UCSD-AML1 (cell line): Measurements from ENCODE around the gene SCAMP4.

Source experiments
- DNase-seq: peaks from one replicate; lab custom pipeline; 2025; ENCODE audit not compliant: unreplicated experiment; lab: John Stamatoyannopoulos, UW

Gene SCAMP4, protein sequence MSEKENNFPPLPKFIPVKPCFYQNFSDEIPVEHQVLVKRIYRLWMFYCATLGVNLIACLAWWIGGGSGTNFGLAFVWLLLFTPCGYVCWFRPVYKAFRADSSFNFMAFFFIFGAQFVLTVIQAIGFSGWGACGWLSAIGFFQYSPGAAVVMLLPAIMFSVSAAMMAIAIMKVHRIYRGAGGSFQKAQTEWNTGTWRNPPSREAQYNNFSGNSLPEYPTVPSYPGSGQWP

DNA sequence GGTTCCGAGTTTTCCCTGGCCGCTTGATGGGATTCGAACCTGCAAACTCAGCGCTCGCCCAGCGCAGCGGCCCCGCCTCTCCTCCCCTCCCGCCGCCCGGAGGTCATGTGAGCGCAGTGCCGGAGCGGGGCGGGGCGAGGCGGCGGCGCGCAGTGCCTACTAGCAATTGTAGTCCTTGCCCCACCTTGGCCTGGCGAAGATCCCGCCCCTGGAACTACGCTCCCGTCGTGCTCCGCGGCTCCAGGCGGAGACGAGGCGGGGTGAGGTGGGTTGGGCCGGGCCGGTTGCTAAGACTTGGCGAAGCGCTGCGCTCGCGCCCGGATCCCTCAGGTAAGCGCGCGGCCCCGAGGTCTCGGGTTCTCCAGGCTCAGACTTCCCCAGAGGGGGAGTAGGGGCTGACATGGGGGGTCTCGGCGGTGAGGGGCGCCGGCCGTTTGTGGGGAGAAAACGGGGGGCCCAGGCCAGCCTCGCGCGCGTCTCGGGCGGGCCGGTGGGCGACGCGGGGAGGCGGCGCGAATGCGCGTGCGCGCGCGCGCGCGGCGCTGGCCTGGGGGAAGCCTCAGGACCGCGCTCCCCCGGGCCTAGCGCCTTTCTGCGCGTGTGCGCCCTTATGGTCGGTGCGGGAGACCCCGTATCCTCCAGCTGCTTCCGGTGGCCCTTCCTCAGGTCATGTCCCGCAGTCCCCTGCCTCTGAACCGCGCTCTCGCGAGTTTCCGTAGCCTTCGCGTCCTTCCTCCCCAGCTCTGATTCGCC lies at the start of gene SCAMP4, which contains the start of gene ADAT3:
TSS of gene SCAMP4 (plus strand) at position 290 of the 753 bp plus-strand sequence. CDS start 9,621 bp downstream, outside the sequence.
TSS of gene ADAT3 (plus strand) at position 290 of the 753 bp plus-strand sequence. CDS start 6,649 bp downstream, outside the sequence.
- peak; percentile 98 for DNase-seq

DNA sequence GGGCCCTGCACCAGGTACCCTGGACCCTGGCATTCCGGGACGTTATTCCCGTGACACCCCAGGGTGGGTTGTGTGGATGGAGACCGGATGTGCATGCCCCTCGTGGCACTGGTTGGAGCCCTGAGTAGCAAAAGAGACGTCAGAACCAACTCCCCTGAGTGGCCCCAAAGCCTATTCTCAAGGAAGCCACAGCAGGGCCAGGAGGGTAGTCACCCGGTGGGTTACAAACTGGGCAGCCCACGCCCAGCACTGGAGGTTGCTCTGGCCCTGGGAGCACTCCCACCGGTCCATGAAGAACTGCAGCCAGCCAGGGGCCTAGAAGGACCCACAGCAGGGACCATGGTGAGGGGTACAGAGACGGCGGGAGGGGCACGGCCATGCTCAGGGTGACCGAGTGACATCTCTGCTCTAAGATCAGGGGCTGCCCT lies 49.4 kb upstream of the SCAMP4 start:
- no peak for DNase-seq

DNA sequence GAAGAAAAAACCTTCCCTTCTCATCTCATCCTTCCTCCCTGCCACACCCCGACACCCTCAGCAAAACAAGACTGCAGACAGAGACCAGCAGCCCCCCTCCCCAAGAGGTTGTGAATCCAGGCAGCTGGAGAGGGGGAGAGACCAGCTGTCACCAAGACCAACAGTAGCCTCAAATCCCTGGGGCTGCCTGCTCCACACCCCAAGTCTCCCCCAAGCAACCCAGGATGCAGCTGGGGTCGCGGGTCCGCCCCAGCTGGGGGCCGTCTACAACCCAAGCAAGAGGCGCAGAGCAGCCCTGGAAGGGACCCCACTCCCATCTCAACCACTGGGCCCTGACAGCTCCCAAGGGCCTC lies 48.9 kb upstream of the SCAMP4 start:
- no peak for DNase-seq

DNA sequence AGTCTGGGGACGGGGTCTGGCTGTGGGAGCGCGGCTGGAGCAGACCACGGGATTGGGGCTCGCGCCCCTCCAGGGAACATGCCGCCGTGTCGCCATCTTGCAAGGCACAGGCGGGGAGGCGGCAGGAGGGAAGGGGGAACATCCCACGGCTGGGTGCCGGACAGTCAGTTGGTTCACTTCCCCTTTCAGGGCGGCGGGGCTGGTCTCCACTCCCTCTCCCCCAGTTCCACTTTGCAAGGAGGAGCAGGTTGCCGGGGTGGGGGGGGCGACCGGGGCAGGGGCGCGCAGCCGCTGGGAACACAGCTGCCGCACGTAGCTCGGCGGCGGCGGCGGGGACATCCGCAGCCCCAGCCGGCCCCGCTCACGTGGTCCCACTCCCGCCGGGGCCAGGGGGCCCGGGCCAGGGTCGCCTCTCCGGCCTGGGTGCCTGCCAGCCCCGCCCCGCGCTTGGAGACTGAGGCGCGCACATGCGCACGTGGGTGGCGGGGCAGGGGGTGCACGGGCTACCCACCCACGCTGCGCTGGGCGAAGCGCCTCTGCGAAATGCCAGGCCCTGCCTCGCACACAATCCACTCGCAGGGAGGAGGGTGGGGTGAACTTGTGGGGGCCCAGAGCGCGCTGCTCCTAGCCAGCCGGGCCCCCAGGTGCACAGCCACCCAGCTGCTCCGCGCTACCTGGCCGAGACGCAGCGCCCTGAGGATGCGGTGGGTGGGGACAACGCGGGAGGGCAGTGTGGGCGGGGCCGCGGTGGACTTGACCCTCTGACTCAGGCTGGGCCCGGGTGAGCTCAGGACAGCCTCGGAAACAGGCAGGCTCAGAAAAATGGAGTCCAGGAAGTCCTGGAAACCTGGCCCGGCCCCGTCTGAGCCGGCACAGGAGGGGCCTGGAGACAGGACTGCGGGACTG lies 48.2 kb upstream of the SCAMP4 start:
- DNase-seq = peak; percentile 82

DNA sequence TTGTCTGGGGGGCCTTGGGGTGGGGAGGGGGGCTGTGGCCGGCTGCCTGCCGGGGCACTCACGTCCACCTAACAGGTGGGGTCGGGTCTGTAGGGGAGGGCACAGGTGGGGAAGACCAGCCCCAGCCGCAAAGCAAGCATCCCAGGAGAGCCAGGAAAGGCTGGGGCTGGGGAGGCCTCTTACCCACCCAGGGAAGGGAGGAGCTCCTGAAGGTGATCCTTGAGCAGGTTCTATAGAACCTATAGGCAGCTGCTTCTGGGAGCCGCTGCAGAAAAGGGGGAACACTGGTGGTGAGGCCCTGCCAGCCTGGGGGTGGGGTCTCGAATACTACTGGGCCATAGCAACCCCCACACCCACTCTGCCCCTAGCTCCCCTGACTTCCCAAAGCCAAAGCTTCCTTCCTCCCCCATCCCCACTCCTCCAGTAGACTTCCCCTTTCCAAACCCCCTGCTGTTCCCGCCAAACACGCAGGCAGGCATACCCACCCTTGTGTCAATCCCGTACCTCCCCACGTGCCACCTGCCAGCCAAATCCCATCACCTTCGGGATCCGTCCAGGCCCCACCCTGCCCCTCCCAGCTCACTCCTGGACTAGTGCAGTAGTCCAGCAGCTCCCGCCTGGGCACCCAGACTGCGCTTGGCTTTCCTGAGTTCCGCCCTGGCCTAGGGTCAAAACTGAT lies 47.4 kb upstream of the SCAMP4 start:
- peak; percentile 53 for DNase-seq

DNA sequence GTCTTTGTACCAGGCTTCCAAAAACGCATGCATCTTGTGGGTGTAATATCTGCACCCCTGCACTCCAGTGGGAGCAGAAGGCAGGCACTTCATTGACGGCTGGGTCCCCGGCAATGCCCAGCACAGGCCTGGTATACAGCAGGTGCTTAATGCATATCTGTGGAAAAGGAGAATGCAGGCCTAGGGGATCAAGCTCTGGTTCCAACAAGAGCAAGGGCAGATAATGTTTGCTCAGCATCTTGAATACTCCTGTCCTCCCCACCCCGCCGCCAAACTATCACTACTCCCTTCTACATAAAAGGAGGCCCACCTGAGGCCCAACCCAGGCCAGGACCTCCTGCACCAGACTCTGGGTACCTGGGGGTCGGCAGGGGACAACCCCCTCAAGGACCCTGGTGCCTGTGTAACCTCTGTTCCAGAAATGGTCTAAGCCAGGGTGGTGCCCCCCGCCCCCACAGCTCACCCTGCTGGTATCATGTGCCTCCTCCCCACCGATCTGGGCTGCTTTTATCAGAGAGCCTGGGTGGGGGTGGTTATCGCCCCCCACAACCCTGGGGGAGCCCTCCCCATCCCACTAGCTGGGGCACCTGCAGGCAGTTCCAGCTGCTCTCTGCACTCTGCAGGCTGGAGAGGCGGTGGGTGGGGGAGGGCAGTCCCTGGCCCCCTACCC lies 46.7 kb upstream of the SCAMP4 start:
- no peak for DNase-seq

DNA sequence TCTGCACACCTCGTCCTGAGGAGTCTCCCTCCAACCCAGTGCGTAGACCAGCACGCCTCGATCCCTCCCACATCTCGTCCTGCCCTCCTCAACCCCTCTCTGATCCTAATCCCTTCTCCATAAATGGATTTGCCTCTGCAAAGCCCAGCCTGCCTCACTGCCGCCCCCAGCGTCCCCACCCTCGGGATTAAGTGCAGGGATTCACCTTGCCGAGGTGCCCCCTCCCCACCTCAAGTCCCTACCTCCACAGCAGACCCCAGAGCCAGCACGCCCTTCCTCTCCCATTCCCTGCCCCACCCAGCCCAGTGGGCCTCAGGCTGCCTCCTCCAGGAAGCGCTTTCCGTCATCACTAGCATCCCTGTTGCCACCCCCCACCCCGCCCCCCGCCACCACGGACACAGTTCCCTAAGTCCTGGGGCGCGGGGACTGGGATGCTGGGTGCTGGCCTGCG lies 45.8 kb upstream of the SCAMP4 start:
- DNase-seq = no peak

DNA sequence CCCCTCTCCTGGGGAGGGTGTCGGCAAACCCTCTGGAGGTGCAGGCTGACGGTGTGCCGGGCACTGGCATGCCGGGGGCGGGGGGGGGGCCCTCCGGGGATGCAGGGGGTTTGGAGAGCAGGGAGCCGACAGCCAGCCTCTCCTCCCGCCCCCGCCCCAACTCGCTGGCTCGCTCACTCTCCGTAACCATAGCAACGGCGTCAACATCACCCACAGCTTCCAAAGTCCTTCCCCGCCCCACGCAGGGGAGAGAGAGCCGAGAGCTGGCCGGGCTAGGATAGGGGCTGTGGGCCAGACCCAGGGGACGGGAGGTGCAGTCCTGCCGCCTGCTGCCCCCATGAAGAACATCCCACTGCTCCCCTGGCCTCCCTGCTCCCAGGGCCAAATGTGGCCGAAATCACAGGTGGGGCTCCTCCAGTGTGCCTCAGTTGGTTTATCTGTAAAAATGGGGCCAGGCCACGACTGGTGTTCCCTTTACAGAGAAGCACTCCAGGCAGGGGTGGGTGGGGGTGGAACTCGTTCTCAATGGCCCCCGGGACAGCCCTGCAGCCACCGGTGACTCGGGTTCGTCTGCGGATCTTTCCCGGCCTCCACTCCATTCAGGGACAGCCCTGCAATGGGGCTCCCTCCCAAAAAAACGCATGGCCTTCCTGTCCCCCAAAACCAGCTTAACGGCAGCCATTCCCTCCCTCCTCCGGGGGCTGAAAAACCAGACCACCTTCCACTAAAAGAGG lies 45.0 kb upstream of the SCAMP4 start:
- peak; percentile 30 for DNase-seq

DNA sequence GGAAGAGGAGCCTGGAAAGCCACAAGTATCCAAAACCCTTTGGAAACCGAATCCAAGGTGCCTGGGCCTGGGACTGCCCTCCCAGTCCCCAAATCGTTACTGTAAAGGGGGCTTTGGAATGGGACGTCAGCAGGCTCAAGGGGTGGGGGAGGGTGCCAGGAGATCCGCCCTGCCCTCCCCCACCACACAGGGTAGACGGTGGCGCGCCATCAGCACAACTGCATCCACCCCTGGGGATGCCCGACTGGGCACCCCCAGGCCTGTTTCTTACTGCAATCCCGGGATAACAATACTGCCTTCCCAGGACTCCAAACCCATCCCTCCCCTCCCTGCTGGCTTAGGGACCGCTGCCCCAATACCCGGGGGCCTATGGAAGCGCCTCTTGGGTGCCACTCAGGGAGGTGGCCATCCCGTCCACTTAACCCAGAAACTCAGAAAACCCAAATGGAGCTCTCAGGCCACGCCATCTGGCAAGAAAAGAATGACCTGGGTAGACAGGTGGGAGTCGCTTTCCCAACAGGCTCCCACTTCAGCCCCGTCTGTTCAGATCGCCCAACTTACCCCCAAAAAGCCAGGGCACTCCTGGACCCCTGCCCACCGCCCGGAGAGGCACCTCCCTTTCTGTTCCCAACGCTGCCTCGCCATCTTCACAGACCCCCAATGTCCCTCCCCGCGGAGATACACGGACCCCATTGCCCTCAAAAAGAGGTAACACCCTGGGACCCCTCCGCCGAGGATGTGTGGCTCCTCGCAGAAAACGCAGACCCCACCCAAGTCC lies 44.2 kb upstream of the SCAMP4 start:
- no peak for DNase-seq

DNA sequence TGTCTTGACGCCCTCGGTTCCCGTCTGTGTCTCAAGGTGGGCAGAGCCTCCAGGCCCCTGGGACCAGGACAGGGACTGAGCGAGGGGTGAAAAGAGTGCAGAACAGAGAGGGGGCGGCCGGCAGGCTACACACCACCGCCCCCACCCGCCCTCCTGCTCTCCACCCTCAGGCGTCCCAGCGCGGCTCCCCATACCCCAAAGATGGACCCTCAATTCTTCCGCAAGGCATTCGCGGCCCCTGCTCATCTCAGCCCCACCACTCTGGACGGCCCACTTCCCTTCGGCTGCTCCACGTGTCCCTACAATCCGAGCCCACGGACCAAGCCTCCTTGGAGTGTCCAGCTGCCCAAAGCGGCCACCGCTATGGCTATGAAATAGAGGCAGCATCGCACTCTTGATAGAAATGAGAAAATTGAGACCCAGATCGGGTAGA lies 43.6 kb upstream of the SCAMP4 start:
- no peak for DNase-seq

DNA sequence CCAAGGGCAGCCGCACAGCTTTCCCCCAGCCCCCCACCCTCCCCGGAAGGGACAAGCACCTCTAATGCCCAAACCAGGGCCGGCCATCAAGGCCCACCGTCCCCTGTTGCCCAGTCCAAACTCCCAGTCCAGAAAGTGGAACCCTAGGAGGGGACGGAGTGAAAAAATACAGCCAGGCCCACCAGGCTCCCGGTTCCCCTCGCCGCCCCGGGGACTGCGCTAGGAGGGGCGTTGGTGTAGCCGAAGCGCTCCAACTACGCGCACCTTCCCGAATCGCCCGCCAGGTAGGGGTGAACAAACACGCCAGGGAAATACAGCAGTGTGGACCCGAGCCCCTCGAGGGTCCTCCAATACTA lies 43.2 kb upstream of the SCAMP4 start:
- no peak for DNase-seq

DNA sequence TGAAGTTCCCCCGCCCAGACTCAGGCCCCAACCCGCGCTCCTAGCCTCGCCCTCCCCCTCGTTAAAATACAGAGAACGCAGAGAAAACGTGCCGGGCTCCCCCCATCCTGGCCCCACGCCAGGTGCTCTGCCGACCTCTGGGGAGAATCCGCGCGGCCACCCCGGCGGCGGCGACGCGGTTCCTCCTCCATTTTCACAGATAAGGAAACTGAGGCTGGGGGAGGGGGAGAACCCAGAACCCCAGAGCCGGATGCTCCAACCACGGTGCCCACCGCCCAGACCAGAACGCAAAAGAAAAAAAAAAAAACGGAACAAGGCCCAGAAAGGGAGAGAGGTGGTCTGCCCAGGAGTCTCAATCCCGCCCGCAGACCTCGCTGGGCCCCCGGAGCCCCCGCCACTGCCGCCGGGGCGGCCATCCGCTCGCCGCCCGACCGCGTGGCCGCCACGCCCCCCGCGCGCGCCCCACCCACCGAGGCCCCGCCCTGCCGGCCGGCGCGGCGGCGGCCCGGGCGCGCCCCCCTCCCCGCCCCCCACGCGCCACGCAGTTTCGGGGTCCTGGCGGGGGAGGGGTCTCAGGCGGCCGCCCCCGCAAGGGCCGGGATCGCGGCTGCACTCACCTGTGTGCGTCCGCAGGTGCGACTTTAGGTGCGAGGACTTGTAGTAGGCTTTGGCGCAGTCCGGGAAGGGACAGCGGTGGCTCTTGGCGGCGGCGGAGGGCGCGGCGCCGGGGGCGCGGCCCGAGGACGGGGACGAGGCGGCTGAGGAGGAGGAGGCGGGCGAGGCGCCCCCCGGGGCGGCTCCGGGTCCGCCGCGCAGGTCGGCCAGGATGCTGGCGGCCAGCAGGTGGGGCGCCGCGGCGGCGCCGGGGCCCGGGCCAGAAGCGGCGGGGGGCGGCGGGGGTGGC lies 42.5 kb upstream of the SCAMP4 start:
- peak; percentile 57 for DNase-seq

DNA sequence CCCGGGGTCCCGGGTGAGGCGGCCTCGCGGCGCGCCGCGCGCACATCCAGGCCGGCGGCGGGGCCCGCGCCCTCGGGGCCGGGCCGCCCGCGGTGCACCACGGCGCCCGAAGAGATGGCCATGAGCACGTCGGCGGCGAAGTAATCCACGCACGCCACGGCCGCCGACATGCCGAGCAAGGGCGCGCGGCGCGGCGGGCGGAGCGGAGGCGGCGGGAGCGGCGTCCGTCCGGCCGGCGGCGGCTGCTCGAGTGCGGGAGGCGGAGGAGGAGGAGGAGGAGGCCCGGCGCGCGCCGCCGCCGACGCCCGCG lies 41.9 kb upstream of the SCAMP4 start, which contains the start of gene KLF16:
TSS of gene KLF16 (minus strand) at position 252 of the 310 bp plus-strand sequence. CDS start at position 170, 82 bp downstream.
- no peak for DNase-seq

DNA sequence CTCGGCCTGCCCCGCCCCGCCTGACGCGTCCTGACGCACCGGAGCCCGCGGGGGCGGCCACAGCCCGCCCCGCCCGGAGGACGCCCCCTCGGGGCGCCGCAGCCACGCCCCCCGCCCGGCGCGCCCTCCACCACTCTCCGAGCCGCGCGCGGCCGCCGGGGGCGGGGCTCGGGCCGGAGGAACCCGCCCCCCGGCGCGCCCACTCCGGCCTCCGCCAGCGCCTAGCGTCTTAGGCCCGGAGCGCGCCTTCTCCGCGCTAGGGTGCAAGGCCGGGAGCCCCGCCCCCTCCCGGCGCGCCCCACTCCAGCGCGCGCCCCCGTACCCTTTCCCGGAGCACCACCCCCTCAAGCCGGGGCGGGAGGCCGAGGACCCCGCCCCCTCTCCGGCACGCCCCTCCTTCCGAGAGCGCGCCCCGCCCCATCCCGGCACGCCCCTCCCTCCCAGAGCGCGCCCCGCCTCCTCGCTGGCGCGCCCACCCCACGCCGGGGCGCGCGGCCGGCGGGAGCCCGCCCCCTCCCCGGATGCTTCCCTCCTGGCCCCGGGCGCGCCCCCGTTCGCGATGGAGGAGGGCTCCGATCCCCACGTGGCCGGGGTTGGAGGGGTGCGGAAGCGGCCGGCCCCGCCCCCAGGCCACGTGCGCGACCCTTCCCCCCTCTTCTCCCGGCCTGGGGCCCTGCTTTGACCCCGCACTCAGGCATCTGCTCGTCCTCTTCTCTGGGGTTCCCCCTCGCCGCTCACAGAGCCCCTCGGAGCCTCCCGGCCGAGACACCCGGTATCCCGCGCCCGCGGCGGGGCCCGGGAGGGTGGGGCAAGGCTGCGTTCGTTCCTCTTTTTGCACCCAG lies 41.3 kb upstream of the SCAMP4 start:
- DNase-seq = peak; percentile 99

DNA sequence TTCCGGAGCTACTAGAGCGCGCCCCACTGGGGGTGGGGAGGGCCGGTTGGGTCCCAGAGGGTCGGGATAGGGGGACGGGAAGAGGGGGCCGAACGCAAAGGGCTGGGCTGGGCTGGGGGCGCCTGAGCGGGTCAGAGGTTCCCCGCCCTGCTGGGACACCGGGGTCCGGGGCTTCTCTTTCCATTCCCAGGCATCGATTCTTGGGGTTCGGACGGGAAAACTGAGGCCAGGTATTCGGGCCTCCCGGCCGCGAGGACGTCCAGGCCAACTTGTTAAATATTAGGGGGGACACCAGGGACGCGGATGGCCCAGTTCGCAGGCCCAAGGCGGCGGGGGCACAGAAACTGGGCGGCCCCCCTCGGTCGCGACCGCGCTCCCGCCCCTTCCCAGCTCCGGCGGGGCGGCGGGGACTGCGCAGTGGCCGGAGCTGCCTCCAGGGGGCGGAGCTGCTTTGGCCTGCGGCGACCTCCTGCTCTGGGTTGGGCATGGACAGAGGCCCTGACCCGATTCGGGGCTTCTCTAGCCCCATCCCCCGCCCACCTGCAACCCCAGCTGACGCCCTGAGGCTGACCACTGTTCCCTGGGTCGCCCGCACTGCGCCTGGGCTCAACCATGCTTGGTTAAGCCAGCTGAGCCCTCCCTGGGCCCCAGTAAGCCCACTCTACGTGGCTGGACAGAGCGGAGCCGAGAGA lies 40.6 kb upstream of the SCAMP4 start:
- peak; percentile 80 for DNase-seq
